HCT116 (cell line): ENCODE measurements around the gene TMEM115.

Experiments
- CTCF ChIP-seq, 3 experiments: fragments of 200-600 bp in 1 of 3; sonication (generic) in 1 of 3; IDR thresholded peaks in 2 of 3; conservative IDR thresholded peaks in 1 of 3; 2 replicates each; pipeline ENCODE4 v1.5.1; 2012 to 2017; ENCODE audit warnings: low read depth in 2 of 3, low read length in 2 of 3, antibody characterized with exemption in 1 of 3, borderline replicate concordance in 1 of 3, control low read depth in 1 of 3, mild to moderate bottlenecking in 1 of 3, mixed read lengths in 1 of 3, mixed run types in 1 of 3, moderate library complexity in 1 of 3; ENCODE audit not compliant: insufficient read depth in 1 of 3
- TCF7L2 ChIP-seq: IDR thresholded peaks from 2 replicates; pipeline ENCODE4 v1.7.0; 2011; ENCODE audit warnings: borderline replicate concordance, inconsistent platforms; ENCODE audit not compliant: insufficient read depth, insufficient read length; ENCODE audit errors: extremely low read depth
- ZBTB33 ChIP-seq: IDR thresholded peaks from 2 replicates; pipeline ENCODE4 v1.6.1; 2011; ENCODE audit warnings: mild to moderate bottlenecking, low read length, moderate library complexity; ENCODE audit not compliant: insufficient replicate concordance; ENCODE audit errors: extremely low read depth

- no peak for TF ChIP-seq CTCF (IDR thresholded peaks at IDR 0.05 in 2 of 3, conservative IDR thresholded peaks at IDR 0.05 in 1 of 3; ENCODE audit: borderline replicate concordance in 1 of 3, insufficient read depth in 1 of 3, low read depth in 2 of 3, low read length in 2 of 3)
- no peak for TF ChIP-seq TCF7L2
- TF ChIP-seq ZBTB33 = no peak
Observed at GRCh38 chr3:50396502-50396901, 37.2 kb upstream of the TMEM115 start.
